Ishikawa (cell line): ENCODE measurements around the gene NUCKS1.
A peak's percentile ranks its signal among the peaks of the same experiment; 100 is the strongest.

ENCODE experiments used
- CEBPB ChIP-seq: IDR thresholded peaks from 2 replicates; pipeline ENCODE4 v1.6.1; 2012
- CREB1 ChIP-seq: IDR thresholded peaks from 2 replicates; pipeline ENCODE4 v1.6.1; 2012; ENCODE audit warnings: low read depth
- EGR1 ChIP-seq: IDR thresholded peaks from 2 replicates; pipeline ENCODE4 v1.6.1; 2012
- EP300 ChIP-seq: IDR thresholded peaks from 2 replicates; pipeline ENCODE4 v1.6.1; 2012; ENCODE audit warnings: borderline replicate concordance
- FOXM1 ChIP-seq: IDR thresholded peaks from 2 replicates; pipeline ENCODE4 v1.6.1; 2012; ENCODE audit warnings: low read depth, borderline replicate concordance
- MAX ChIP-seq: IDR thresholded peaks from 2 replicates; pipeline ENCODE4 v1.6.1; 2012
- NFIC ChIP-seq: IDR thresholded peaks from 2 replicates; pipeline ENCODE4 v1.6.1; 2012
- RAD21 ChIP-seq: IDR thresholded peaks from 2 replicates; pipeline ENCODE4 v1.6.1; 2012; ENCODE audit warnings: low read depth
- REST ChIP-seq: IDR thresholded peaks from 2 replicates; pipeline ENCODE4 v1.6.1; 2012; ENCODE audit warnings: low read depth, mild to moderate bottlenecking
- TAF1 ChIP-seq: IDR thresholded peaks from 2 replicates; pipeline ENCODE4 v1.6.1; 2012; ENCODE audit warnings: low read depth, mild to moderate bottlenecking
- TCF12 ChIP-seq: IDR thresholded peaks from 2 replicates; pipeline ENCODE4 v1.6.1; 2012; ENCODE audit warnings: low read depth
- TEAD4 ChIP-seq: IDR thresholded peaks from 2 replicates; pipeline ENCODE4 v1.6.1; 2012
- USF1 ChIP-seq: IDR thresholded peaks from 2 replicates; pipeline ENCODE4 v1.6.1; 2012
- YY1 ChIP-seq: IDR thresholded peaks from 2 replicates; pipeline ENCODE4 v1.6.1; 2012; ENCODE audit warnings: low read depth
- ZBTB7A ChIP-seq: IDR thresholded peaks from 2 replicates; pipeline ENCODE4 v1.6.1; 2012; ENCODE audit warnings: low read depth

The NUCKS1 gene

GRCh38 chr1:205756552-205756951 lies 6.6 kb upstream of the NUCKS1 start:
- no peak for TF ChIP-seq RAD21
- no peak for TF ChIP-seq CREB1
- no peak for TF ChIP-seq TEAD4
- no peak for TF ChIP-seq EP300
- TF ChIP-seq FOXM1 = no peak
- no peak for TF ChIP-seq EGR1
- TF ChIP-seq CEBPB = no peak
- TF ChIP-seq USF1 = no peak
- TF ChIP-seq TAF1 = no peak
- TF ChIP-seq MAX = no peak

GRCh38 chr1:205754857-205755256 lies 4.9 kb upstream of the NUCKS1 start:
- no peak for TF ChIP-seq EP300
- TF ChIP-seq REST = no peak
- TF ChIP-seq TEAD4 = no peak
- TF ChIP-seq CEBPB = no peak
- TF ChIP-seq EGR1 = no peak
- TF ChIP-seq FOXM1 = no peak
- no peak for TF ChIP-seq YY1
- TF ChIP-seq USF1 = no peak
- TF ChIP-seq MAX = no peak
- no peak for TF ChIP-seq NFIC
- no peak for TF ChIP-seq CREB1
- TF ChIP-seq ZBTB7A = no peak
- TF ChIP-seq TCF12 = no peak
- no peak for TF ChIP-seq RAD21
- no peak for TF ChIP-seq TAF1

- TF ChIP-seq USF1 (no peak), TAF1 (no peak), EP300 (no peak), EGR1 (no peak), CREB1 (no peak), NFIC (no peak), MAX (no peak), FOXM1 (no peak), TEAD4 (no peak), ZBTB7A (no peak), RAD21 (no peak), CEBPB (no peak)
Observed at GRCh38 chr1:205751036-205751651, 1.2 kb upstream of the NUCKS1 start.

GRCh38 chr1:205749234-205750137 lies 496 bp downstream of the NUCKS1 start:
- TF ChIP-seq NFIC (no peak; the same call in 1 of the 2 replicates), YY1 (no peak), EP300 (peak; percentile 11; the same call in 1 of the 2 replicates), RAD21 (0 out of 2 replicates have a peak, but pooled peaks have one; percentile 2), ZBTB7A (peak; percentile 87), USF1 (peak; percentile 9; the same call in 1 of the 2 replicates), EGR1 (peak; percentile 96), REST (no peak), CEBPB (no peak), CREB1 (no peak), TCF12 (peak; percentile 70; the same call in 1 of the 2 replicates), FOXM1 (peak; percentile 37; the same call in 1 of the 2 replicates)
